Posterior cingulate gyrus (tissue), 11 donors: Measurements from ENCODE around the gene SEMA3E.
"Not testable (repeated sequence)": the region's sequence is repeated elsewhere in the genome, so short reads cannot be mapped to it uniquely, and the experiment has no call there.

Experiments used
- DNase-seq, 10 donors: peaks; one replicate each; pipeline versions ENCODE4 v3.0.0 to v3.0.0-alpha.2; 2020 to 2021; ENCODE audit warnings: mixed read lengths in 3 of 10
- intact Hi-C: fragments of 100-400 bp; cut with DNase I; formaldehyde crosslinking; loops from one replicate; pipeline ENCODE4 v1.15.1; 2023

The SEMA3E gene

GRCh38 chr7:83562960-83563359 lies 86.0 kb downstream of the SEMA3E start:
- intact Hi-C loops: no loop called here
- no peak for DNase-seq

GRCh38 chr7:83562289-83562688 lies 86.7 kb downstream of the SEMA3E start:
- intact Hi-C loops: no loop called here

GRCh38 chr7:83559887-83560286 lies 89.1 kb downstream of the SEMA3E start:
- no peak for DNase-seq
- intact Hi-C loops: no loop called here

More at GRCh38 chr7:83562289-83562688, 86.7 kb downstream of the SEMA3E start:
- no peak for DNase-seq

- intact Hi-C loops, DNase-seq: not testable (repeated sequence)
Observed at GRCh38 chr7:83552556-83552955, 96.4 kb downstream of the SEMA3E start.

GRCh38 chr7:83550100-83550499 lies 98.8 kb downstream of the SEMA3E start:
- intact Hi-C loops: no loop called here
- DNase-seq: no peak

- DNase-seq: no peak
- intact Hi-C loops: no loop called here
Observed at GRCh38 chr7:83548250-83548649, 100.7 kb downstream of the SEMA3E start.

GRCh38 chr7:83547526-83547925 lies 101.4 kb downstream of the SEMA3E start:
- no peak for DNase-seq
- intact Hi-C loops: no loop called here

- DNase-seq: no peak
- intact Hi-C loops: no loop called here
Observed at GRCh38 chr7:83546586-83546985, 102.4 kb downstream of the SEMA3E start.

GRCh38 chr7:83541187-83541960 lies 107.6 kb downstream of the SEMA3E start:
- intact Hi-C loops: no loop called here
- DNase-seq: no peak

- DNase-seq: no peak
- intact Hi-C loops: no loop called here
Observed at GRCh38 chr7:83534488-83534887, 114.5 kb downstream of the SEMA3E start.

GRCh38 chr7:83532219-83532618 lies 116.7 kb downstream of the SEMA3E start:
- intact Hi-C loops: no loop called here
- no peak for DNase-seq

GRCh38 chr7:83531766-83532165 lies 117.2 kb downstream of the SEMA3E start:
- intact Hi-C loops: no loop called here
- no peak for DNase-seq

- DNase-seq: no peak
- intact Hi-C loops: no loop called here
Observed at GRCh38 chr7:83528925-83529423, 120.0 kb downstream of the SEMA3E start.

GRCh38 chr7:83524277-83525075 lies 124.5 kb downstream of the SEMA3E start:
- intact Hi-C loops: no loop called here
- no peak for DNase-seq

- DNase-seq: no peak
- intact Hi-C loops: no loop called here
Observed at GRCh38 chr7:83520726-83521125, 128.2 kb downstream of the SEMA3E start.

GRCh38 chr7:83519240-83519639 lies 129.7 kb downstream of the SEMA3E start:
- intact Hi-C loops: no loop called here

GRCh38 chr7:83517035-83517700 lies 131.8 kb downstream of the SEMA3E start:
- no peak for DNase-seq

More at GRCh38 chr7:83519240-83519639, 129.7 kb downstream of the SEMA3E start:
- DNase-seq: no peak

GRCh38 chr7:83514977-83515376 lies 134.0 kb downstream of the SEMA3E start:
- intact Hi-C loops: no loop called here
- no peak for DNase-seq

More at GRCh38 chr7:83517035-83517700, 131.8 kb downstream of the SEMA3E start:
- intact Hi-C loops: no loop called here

- DNase-seq: no peak
- intact Hi-C loops: no loop called here
Observed at GRCh38 chr7:83509255-83510021, 139.5 kb downstream of the SEMA3E start.

- intact Hi-C loops: no loop called here
- DNase-seq: no peak
Observed at GRCh38 chr7:83504330-83504729, 144.6 kb downstream of the SEMA3E start.
